GM13976 (cell line): ENCODE results near the gene PRSS57.
A peak's percentile ranks its signal among the peaks of the same experiment; 100 is the strongest.
"Not testable (repeated sequence)": the region's sequence is repeated elsewhere in the genome, so short reads cannot be mapped to it uniquely, and the experiment has no call there.

Source experiments
- DNase-seq: peaks from one replicate; pipeline ENCODE4 v3.0.0; 2012; ENCODE audit warnings: low spot score
- in situ Hi-C: fragments of 300-500 bp; cut with MboI; formaldehyde crosslinking; loops from one replicate; pipeline ENCODE4 v1.12.0; 2022; ENCODE audit warnings: low sequenced_read_pairs, mixed read lengths, inconsistent platforms; ENCODE audit not compliant: unreplicated experiment
- TF ChIP-seq, protein P1 (sequence below): IDR thresholded peaks from 2 replicates; pipeline ENCODE4 v1.5.1; 2012; ENCODE audit warnings: borderline replicate concordance, mild to moderate bottlenecking; ENCODE audit not compliant: insufficient read depth; ENCODE audit errors: extremely low read depth, missing control alignments, control extremely low read depth

The PRSS57 gene

DNA sequence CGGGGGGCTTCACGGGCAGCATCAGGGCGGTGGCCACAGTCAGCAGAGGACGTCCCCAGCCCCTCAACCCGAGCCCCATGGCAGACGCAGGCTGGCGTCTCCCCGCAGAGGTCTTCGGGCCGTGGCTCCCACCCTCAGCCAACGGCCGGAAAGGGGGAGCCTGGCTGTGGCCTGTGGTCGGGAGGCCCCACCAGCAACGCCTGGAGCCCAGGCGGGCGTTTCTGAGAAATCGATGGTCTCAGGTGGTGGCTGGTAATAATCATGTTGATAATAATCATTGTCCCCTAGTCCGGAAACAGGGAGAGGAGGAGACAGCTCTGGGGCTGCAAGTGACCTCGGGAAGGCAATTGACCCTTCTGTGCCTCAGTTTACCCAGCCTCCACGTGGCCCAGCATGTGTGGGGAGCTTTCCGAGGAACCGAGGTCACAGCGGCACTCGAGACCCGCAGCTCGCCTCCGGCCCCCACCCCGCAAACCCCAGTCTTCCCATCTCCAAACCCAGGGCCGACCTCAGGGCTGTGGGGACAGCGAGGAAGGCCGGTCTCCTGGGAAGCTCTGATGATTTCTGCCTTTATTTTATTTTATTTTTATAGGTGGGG lies at the start of gene PRSS57:
PRSS57 (minus strand) TSS at position 101 of the 598 bp plus-strand sequence; CDS start at position 79, 22 bp downstream.
- no peak for DNase-seq
- TF ChIP-seq, protein P1, sequence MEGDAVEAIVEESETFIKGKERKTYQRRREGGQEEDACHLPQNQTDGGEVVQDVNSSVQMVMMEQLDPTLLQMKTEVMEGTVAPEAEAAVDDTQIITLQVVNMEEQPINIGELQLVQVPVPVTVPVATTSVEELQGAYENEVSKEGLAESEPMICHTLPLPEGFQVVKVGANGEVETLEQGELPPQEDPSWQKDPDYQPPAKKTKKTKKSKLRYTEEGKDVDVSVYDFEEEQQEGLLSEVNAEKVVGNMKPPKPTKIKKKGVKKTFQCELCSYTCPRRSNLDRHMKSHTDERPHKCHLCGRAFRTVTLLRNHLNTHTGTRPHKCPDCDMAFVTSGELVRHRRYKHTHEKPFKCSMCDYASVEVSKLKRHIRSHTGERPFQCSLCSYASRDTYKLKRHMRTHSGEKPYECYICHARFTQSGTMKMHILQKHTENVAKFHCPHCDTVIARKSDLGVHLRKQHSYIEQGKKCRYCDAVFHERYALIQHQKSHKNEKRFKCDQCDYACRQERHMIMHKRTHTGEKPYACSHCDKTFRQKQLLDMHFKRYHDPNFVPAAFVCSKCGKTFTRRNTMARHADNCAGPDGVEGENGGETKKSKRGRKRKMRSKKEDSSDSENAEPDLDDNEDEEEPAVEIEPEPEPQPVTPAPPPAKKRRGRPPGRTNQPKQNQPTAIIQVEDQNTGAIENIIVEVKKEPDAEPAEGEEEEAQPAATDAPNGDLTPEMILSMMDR: no peak
- in situ Hi-C loops: no loop called here

DNA sequence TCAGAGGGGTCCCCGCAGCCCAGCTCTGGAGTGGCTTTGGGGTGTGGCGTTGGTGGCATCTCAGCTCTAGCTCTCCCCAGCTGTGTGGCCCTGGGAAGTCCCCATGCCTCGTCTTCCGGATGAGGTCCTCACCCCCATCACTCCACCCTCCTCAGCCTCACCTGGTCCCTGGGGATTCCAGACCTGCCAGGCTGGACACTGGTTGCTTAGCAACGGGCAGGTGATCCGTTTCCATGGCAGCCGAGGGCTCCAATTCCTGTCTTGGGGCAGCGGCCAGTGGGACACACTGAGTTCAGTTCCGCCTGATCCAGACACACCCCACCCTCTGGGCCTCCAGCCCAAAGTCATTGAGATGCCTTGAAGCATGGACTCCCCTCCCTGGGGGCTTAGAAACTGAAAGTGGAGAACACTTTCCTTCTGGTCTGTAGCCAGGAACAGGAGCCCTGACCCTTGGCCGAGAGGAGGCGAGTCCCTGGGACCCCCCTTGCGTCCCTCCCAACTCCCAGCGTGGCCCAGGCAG lies 48.0 kb upstream of the PRSS57 start:
- TF ChIP-seq, protein P1: no peak
- DNase-seq: peak; percentile 69
- in situ Hi-C loops: loop anchor here (25.0 kb wide), 1 partner anchor 156 kb away; the partner anchor contains the start of gene HCN2

DNA sequence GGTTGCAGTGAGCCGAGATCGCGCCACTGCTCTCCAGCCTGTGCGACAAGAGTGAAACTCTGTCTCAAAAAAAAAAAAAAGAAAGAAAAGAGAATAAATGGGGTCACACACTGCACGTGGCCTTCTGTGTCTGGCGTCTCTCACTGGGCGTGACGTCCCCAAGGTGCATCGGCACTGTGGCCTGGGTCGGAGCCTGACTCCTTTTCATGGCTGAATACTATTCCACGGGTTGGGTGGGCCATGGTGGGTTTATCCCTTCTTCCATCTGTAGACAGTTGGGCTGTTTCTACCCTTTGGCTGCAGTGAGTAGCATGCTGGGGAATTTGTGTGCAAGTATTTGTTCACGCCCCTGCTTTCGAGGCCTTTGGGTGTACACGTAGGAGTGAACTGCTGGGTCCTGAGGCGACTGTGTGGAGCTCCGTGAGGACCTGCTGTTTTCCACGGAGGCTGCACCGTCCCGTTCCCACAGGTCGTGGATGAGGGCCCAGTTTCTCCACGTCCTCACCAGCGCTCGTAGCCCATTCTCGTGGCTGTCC lies 47.4 kb upstream of the PRSS57 start:
- no peak for DNase-seq
- TF ChIP-seq, protein P1: no peak
- in situ Hi-C loops: loop anchor here (25.0 kb wide), 1 partner anchor 155 kb away; the partner anchor contains the start of gene HCN2

DNA sequence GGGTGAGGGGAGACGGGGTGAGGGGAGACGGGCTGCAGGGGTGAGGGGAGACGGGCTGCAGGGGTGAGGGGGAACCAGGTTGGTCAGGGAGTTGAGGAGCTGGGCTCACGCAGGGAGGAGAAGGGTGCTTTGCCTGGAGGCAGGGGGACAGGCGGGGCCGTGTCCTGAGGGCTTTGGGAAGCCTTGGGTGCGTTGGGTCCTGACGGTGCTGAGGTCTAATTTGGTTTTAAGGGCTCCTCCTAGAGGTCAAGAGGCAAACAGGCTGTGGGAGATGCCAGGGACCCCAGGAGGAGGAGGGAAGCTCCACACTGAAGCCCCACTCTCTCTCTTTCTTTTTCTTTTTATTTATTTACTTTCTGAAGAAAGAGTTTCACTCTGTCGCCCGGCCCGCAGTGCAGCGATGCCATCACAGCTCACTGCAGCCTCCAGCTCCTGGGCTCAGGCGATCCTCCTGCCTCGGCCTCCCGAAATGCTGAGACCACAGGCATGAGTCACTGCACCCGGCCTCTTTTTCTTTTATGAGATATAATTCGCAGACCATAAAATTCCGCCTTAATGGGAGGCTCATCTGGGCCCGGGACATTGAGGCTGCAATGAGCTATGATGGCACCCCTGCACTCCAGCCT lies 46.4 kb upstream of the PRSS57 start:
- in situ Hi-C loops: loop anchor here (25.0 kb wide), 1 partner anchor 154 kb away; the partner anchor contains the start of gene HCN2
- TF ChIP-seq, protein P1: no peak
- peak; percentile 65 for DNase-seq

DNA sequence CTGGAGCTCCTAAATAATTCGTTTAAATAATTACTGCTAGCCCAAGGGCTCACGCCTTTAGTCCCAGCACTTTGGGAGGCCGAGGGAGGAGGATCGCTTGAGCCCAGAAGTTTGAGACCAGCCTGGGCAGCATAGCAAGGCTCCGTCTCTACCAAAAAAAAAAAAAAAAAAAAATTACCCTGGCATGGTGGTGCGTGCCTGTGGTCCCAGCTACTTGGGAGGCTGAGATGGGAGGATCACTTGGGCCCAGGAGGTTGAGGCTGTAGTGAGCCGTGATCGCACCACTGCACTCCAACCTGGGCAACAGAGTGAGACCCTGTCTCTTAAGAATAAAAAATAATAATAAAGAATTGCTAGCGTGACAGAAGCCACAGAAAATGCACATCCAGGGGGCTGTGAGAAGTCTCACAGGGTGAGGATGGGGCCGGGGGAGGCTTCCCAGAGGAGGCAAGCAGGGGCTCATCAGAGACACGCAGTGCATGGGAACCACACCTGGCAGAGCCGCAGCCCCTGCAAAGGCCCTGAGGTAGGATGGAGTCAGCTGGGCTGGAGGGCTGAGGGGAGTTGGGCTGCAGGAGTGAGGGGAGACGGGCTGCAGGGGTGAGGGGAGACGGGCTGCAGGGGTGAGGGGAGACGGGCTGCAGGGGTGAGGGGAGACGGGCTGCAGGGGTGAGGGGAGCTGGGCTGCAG lies 45.7 kb upstream of the PRSS57 start:
- in situ Hi-C loops: loop anchor here (25.0 kb wide), 1 partner anchor 154 kb away; the partner anchor contains the start of gene HCN2
- DNase-seq: not testable (repeated sequence)

DNA sequence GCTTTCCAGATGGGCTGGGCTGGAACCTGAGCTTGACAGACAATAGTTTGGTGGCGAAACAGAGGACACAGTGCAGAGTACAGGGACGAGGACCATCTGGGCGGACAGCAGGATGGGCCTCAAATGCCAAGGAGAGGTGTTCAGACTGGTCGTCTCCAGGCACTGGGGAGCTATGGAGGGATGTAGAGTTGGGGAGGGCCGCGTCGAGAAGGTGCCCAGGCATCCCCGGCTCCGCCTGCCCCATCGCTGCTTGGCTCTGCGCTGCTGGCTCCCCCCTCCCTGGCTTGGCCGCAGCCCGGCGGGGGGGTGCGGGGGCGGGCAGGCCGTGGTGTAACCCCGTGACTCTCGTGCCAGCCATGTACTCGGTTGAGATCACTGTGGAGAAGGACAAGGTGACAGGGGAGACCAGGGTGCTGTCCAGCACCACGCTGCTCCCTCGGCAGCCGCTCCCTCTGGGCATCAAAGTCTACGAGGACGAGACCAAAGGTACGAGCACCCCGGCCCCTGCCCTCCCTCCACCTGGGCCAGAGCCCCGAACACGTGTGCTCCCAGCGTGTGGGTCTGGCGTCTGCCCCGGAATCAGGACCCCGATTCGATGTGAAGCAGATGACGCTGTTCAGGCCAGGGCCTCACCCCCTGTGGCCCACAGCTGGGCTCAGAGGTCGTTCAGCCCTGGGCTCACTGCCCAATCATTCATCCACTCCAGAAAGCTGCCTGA lies 44.9 kb upstream of the PRSS57 start:
- no peak for DNase-seq
- TF ChIP-seq, protein P1: no peak
- in situ Hi-C loops: loop anchor here (25.0 kb wide), 1 partner anchor 153 kb away; the partner anchor contains the start of gene HCN2
